Activated T-helper 17 cell treated with anti-CD3 and anti-CD28 coated beads, Interleukin-2, amount 50 U/mL, for 72 hours (primary cell): ENCODE results near the gene CD207. TPM values are rescaled to one million over a fixed set of nuclear protein-coding genes. Genes with fewer than 3 reads are reported as not detected.
"Not testable (repeated sequence)": the region's sequence is repeated elsewhere in the genome, so short reads cannot be mapped to it uniquely, and the experiment has no call there.

Experiments
- ATAC-seq: fragments of 150-1000 bp; cut with Tn5 transposase; replicated peaks from 2 replicates; pipeline ENCODE4 v1.10.0; 2021; ENCODE audit warnings: mild to moderate bottlenecking, moderate library complexity
- H3K27ac Mint-ChIP-seq: one replicate; pipeline ENCODE4 v1.8.0; 2022; ENCODE audit warnings: mixed read lengths
- H3K27me3 Mint-ChIP-seq: one replicate; pipeline ENCODE4 v1.8.0; 2022; ENCODE audit warnings: mixed read lengths
- H3K36me3 Mint-ChIP-seq: one replicate; pipeline ENCODE4 v1.8.0; 2022; ENCODE audit warnings: low read depth, mild to moderate bottlenecking, mixed read lengths
- H3K4me1 Mint-ChIP-seq: one replicate; pipeline ENCODE4 v1.8.0; 2022; ENCODE audit warnings: mixed read lengths
- H3K4me3 Mint-ChIP-seq: one replicate; pipeline ENCODE4 v1.8.0; 2022; ENCODE audit warnings: mild to moderate bottlenecking, mixed read lengths
- H3K9me3 Mint-ChIP-seq: one replicate; pipeline ENCODE4 v1.8.0; 2022; ENCODE audit warnings: mixed read lengths
- total RNA-seq, 2 donors: library from RNA; stranded (reverse); gene quantifications; one replicate each; pipeline ENCODE4 v1.2.3, GENCODE V29; 2022

Gene CD207
- total RNA-seq, 2 donors from 2014 or later, result not detected

- no peak within 1 kb of the TSS for H3K27ac Mint-ChIP-seq
Measured at GRCh38 chr2:70820499-70820898, 15.1 kb downstream of the CD207 start, which contains the start of gene CLEC4F. CLEC4F (minus strand) TSS chr2:70820599; CDS start chr2:70820523, 76 bp downstream.

GRCh38 chr2:70817284-70817954 lies 18.2 kb downstream of the CD207 start:
- H3K4me1 Mint-ChIP-seq, result peaks cover 4% of the 10 kb centered on the region
- peak; percentile 56 for ATAC-seq
- H3K4me3 Mint-ChIP-seq, result no peak overlapping the region
- no peaks in the 10 kb centered on the region for H3K36me3 Mint-ChIP-seq
- no peak overlapping the region for H3K27ac Mint-ChIP-seq
- no peaks in the 10 kb centered on the region for H3K9me3 Mint-ChIP-seq
- peaks cover 28% of the 10 kb centered on the region for H3K27me3 Mint-ChIP-seq

More at GRCh38 chr2:70820499-70820898, 15.1 kb downstream of the CD207 start, which contains the start of gene CLEC4F:
- H3K27me3 Mint-ChIP-seq, result peaks cover 22% of the 10 kb centered on the region
- no peak within 1 kb of the TSS for H3K4me3 Mint-ChIP-seq
- no peak for ATAC-seq
- peaks cover 8% of the 10 kb centered on the region for H3K4me1 Mint-ChIP-seq
- no peaks in the 10 kb centered on the region for H3K9me3 Mint-ChIP-seq
- H3K36me3 Mint-ChIP-seq, result no peaks in the 10 kb centered on the region

- H3K27ac Mint-ChIP-seq, result no peak overlapping the region
- peaks cover 28% of the 10 kb centered on the region for H3K27me3 Mint-ChIP-seq
- H3K9me3 Mint-ChIP-seq, result no peaks in the 10 kb centered on the region
- no peak for ATAC-seq
- no peaks in the 10 kb centered on the region for H3K36me3 Mint-ChIP-seq
- peaks cover 4% of the 10 kb centered on the region for H3K4me1 Mint-ChIP-seq
- H3K4me3 Mint-ChIP-seq, result no peak overlapping the region
Measured at GRCh38 chr2:70816726-70817125, 18.9 kb downstream of the CD207 start.

GRCh38 chr2:70808983-70809958 lies 26.3 kb downstream of the CD207 start:
- Mint-ChIP-seq H3K27me3 (peaks cover 12% of the 10 kb centered on the region), H3K36me3 (no peaks in the 10 kb centered on the region), H3K27ac (no peak overlapping the region), H3K9me3 (no peaks in the 10 kb centered on the region), H3K4me3 (no peak overlapping the region), H3K4me1 (no peaks in the 10 kb centered on the region)
- no peak for ATAC-seq

- Mint-ChIP-seq H3K36me3 (no peaks in the 10 kb centered on the region), H3K27me3 (peaks cover 12% of the 10 kb centered on the region), H3K27ac (no peak overlapping the region), H3K4me1 (no peaks in the 10 kb centered on the region), H3K9me3 (no peaks in the 10 kb centered on the region), H3K4me3 (no peak overlapping the region)
- no peak for ATAC-seq
Measured at GRCh38 chr2:70807828-70808118, 27.8 kb downstream of the CD207 start.

GRCh38 chr2:70807102-70807827 lies 28.4 kb downstream of the CD207 start:
- Mint-ChIP-seq H3K36me3 (no peaks in the 10 kb centered on the region), H3K9me3 (no peaks in the 10 kb centered on the region), H3K4me3 (no peak overlapping the region), H3K27me3 (peaks cover 12% of the 10 kb centered on the region), H3K4me1 (no peaks in the 10 kb centered on the region), H3K27ac (no peak overlapping the region)
- no peak for ATAC-seq

- Mint-ChIP-seq H3K36me3 (no peaks in the 10 kb centered on the region), H3K9me3 (no peaks in the 10 kb centered on the region), H3K4me1 (no peaks in the 10 kb centered on the region), H3K27ac (no peak overlapping the region), H3K4me3 (no peak overlapping the region), H3K27me3 (peaks cover 12% of the 10 kb centered on the region)
- ATAC-seq, result no peak
Measured at GRCh38 chr2:70806620-70807019, 29.0 kb downstream of the CD207 start.

- Mint-ChIP-seq H3K36me3 (no peaks in the 10 kb centered on the region), H3K4me1 (no peaks in the 10 kb centered on the region), H3K4me3 (no peak overlapping the region), H3K27ac (no peak overlapping the region), H3K27me3 (peaks cover 12% of the 10 kb centered on the region), H3K9me3 (no peaks in the 10 kb centered on the region)
- ATAC-seq, result no peak
Measured at GRCh38 chr2:70806013-70806412, 29.6 kb downstream of the CD207 start.

GRCh38 chr2:70801607-70802263 lies 33.9 kb downstream of the CD207 start:
- no peaks in the 10 kb centered on the region for H3K36me3 Mint-ChIP-seq
- H3K27me3 Mint-ChIP-seq, result peaks cover 13% of the 10 kb centered on the region
- H3K9me3 Mint-ChIP-seq, result peaks cover 4% of the 10 kb centered on the region
- ATAC-seq, result no peak
- no peak overlapping the region for H3K4me3 Mint-ChIP-seq
- no peak overlapping the region for H3K27ac Mint-ChIP-seq
- H3K4me1 Mint-ChIP-seq, result no peaks in the 10 kb centered on the region

GRCh38 chr2:70799706-70800105 lies 35.9 kb downstream of the CD207 start:
- H3K27me3 Mint-ChIP-seq, result peaks cover 10% of the 10 kb centered on the region
- H3K4me1 Mint-ChIP-seq, result no peaks in the 10 kb centered on the region
- ATAC-seq, result no peak
- H3K36me3 Mint-ChIP-seq, result no peaks in the 10 kb centered on the region
- H3K27ac Mint-ChIP-seq, result no peak overlapping the region
- H3K4me3 Mint-ChIP-seq, result no peak overlapping the region
- peaks cover 4% of the 10 kb centered on the region for H3K9me3 Mint-ChIP-seq

- H3K9me3 Mint-ChIP-seq, H3K36me3 Mint-ChIP-seq, H3K27ac Mint-ChIP-seq, H3K4me3 Mint-ChIP-seq, H3K4me1 Mint-ChIP-seq, ATAC-seq: not testable (repeated sequence)
- peaks cover 19% of the 10 kb centered on the region for H3K27me3 Mint-ChIP-seq
Measured at GRCh38 chr2:70797996-70798395, 37.6 kb downstream of the CD207 start.

GRCh38 chr2:70797506-70797905 lies 38.1 kb downstream of the CD207 start:
- peaks cover 22% of the 10 kb centered on the region for H3K27me3 Mint-ChIP-seq
- H3K27ac Mint-ChIP-seq, result no peak overlapping the region
- no peaks in the 10 kb centered on the region for H3K4me1 Mint-ChIP-seq
- H3K36me3 Mint-ChIP-seq, result no peaks in the 10 kb centered on the region
- H3K9me3 Mint-ChIP-seq, result peaks cover 4% of the 10 kb centered on the region
- no peak overlapping the region for H3K4me3 Mint-ChIP-seq
- no peak for ATAC-seq

GRCh38 chr2:70796262-70796661 lies 39.4 kb downstream of the CD207 start:
- Mint-ChIP-seq H3K36me3 (no peaks in the 10 kb centered on the region), H3K4me1 (no peaks in the 10 kb centered on the region), H3K9me3 (peaks cover 4% of the 10 kb centered on the region), H3K27me3 (peaks cover 32% of the 10 kb centered on the region), H3K4me3 (no peak overlapping the region), H3K27ac (no peak overlapping the region)
- ATAC-seq, result no peak
